DOHH2 (cell line): ENCODE data around the gene MBD4.

Experiments used
- H3F3A ChIP-seq: fragments of 200-600 bp; sonication (generic), shearing (Covaris generic); 2 replicates; pipeline ENCODE4 v1.6.0; 2016; ENCODE audit warnings: antibody characterized with exemption, mild to moderate bottlenecking; ENCODE audit not compliant: control insufficient read depth, insufficient read depth
- H3K27ac ChIP-seq: fragments of 200-600 bp; sonication (generic); 2 replicates; pipeline ENCODE4 v1.5.1; 2014; ENCODE audit warnings: low read depth, mild to moderate bottlenecking, low read length, moderate library complexity
- H3K27me3 ChIP-seq: fragments of 200-600 bp; sonication (generic); 2 replicates; pipeline ENCODE4 v1.6.1; 2014; ENCODE audit warnings: mild to moderate bottlenecking, low read length, mixed read lengths; ENCODE audit not compliant: control insufficient read depth
- H3K36me3 ChIP-seq: fragments of 200-600 bp; sonication (generic); 2 replicates; pipeline ENCODE4 v1.6.1; 2014; ENCODE audit warnings: mild to moderate bottlenecking, low read length, moderate library complexity, mixed read lengths; ENCODE audit not compliant: control insufficient read depth
- H3K4me1 ChIP-seq: fragments of 200-600 bp; sonication (generic); 2 replicates; pipeline ENCODE4 v1.6.1; 2014; ENCODE audit warnings: mild to moderate bottlenecking, low read length, mixed read lengths; ENCODE audit not compliant: control insufficient read depth
- H3K4me2 ChIP-seq: fragments of 200-600 bp; sonication (generic); 2 replicates; pipeline ENCODE4 v1.6.0; 2014; ENCODE audit warnings: mild to moderate bottlenecking, low read length, moderate library complexity
- H3K4me3 ChIP-seq: fragments of 200-600 bp; sonication (generic); 2 replicates; pipeline ENCODE4 v1.5.1; 2014; ENCODE audit warnings: mild to moderate bottlenecking, low read length, mixed read lengths
- H3K79me2 ChIP-seq: fragments of 200-600 bp; sonication (generic); 2 replicates; pipeline ENCODE4 v1.6.1; 2014; ENCODE audit warnings: mild to moderate bottlenecking, low read length, mixed read lengths; ENCODE audit not compliant: control insufficient read depth
- H3K9me2 ChIP-seq: fragments of 200-600 bp; sonication (generic); replicated peaks from 2 replicates; pipeline ENCODE4 v1.6.1; 2014; ENCODE audit warnings: mild to moderate bottlenecking, low read length, mixed read lengths; ENCODE audit not compliant: control insufficient read depth
- H3K9me3 ChIP-seq: fragments of 200-600 bp; sonication (generic); 2 replicates; pipeline ENCODE4 v1.6.1; 2014; ENCODE audit warnings: antibody characterized with exemption, low read length, mixed read lengths; ENCODE audit not compliant: control insufficient read depth, insufficient read depth
- H4K20me1 ChIP-seq: fragments of 200-600 bp; sonication (generic); 2 replicates; pipeline ENCODE4 v1.6.0; 2014; ENCODE audit warnings: low read depth, mild to moderate bottlenecking, antibody characterized with exemption, low read length, moderate library complexity; ENCODE audit not compliant: control insufficient read depth, insufficient read depth
- EZH2phosphoT487 ChIP-seq: fragments of 200-600 bp; sonication (generic); IDR thresholded peaks from 2 replicates; pipeline ENCODE4 v1.6.1; 2017; ENCODE audit warnings: borderline replicate concordance, mild to moderate bottlenecking, antibody characterized with exemption, low read length, moderate library complexity, mixed read lengths
- TF ChIP-seq, protein P1 (sequence below): fragments of 200-600 bp; sonication (generic); IDR thresholded peaks from one replicate; pipeline ENCODE4 v1.5.1; 2014; ENCODE audit warnings: antibody characterized with exemption, mild to moderate bottlenecking, low read depth, low read length; ENCODE audit not compliant: poor library complexity, severe bottlenecking

Gene MBD4

DNA sequence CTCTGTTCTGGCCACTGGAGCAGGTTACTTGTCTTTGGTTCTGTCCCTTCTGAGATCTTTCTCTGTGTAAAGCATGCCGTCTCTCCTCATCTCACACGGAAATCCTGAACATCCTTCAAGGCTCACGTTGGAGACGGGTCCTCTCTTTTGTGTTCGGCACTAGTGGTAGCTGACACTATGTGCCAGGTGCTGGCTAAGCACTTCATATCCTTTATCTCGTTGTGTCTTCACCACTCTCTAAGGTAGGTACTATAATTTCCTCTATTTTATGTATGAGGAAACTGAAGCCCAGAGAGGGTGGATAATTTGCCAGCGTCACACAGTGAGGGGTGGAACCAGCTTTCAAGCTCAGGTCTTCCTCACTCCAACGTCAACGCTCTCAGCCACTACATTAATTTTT lies 1.5 kb upstream of the MBD4 start:
- Histone ChIP-seq H3K79me2 (peaks cover 58% of the 10 kb centered on the region), H3F3A (peaks cover 18% of the 10 kb centered on the region), H3K4me2 (peak overlapping the region; percentile 72), H4K20me1 (no peaks in the 10 kb centered on the region), H3K36me3 (peaks cover 28% of the 10 kb centered on the region), H3K4me3 (peak overlapping the region; percentile 91), H3K9me2 (no peaks in the 10 kb centered on the region), H3K27ac (peak overlapping the region; percentile 73; the same call in 1 of the 2 replicates), H3K4me1 (peaks cover 40% of the 10 kb centered on the region), H3K9me3 (no peaks in the 10 kb centered on the region), H3K27me3 (no peaks in the 10 kb centered on the region)
- TF ChIP-seq EZH2phosphoT487 = no peak
- TF ChIP-seq, protein P1, sequence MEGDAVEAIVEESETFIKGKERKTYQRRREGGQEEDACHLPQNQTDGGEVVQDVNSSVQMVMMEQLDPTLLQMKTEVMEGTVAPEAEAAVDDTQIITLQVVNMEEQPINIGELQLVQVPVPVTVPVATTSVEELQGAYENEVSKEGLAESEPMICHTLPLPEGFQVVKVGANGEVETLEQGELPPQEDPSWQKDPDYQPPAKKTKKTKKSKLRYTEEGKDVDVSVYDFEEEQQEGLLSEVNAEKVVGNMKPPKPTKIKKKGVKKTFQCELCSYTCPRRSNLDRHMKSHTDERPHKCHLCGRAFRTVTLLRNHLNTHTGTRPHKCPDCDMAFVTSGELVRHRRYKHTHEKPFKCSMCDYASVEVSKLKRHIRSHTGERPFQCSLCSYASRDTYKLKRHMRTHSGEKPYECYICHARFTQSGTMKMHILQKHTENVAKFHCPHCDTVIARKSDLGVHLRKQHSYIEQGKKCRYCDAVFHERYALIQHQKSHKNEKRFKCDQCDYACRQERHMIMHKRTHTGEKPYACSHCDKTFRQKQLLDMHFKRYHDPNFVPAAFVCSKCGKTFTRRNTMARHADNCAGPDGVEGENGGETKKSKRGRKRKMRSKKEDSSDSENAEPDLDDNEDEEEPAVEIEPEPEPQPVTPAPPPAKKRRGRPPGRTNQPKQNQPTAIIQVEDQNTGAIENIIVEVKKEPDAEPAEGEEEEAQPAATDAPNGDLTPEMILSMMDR = no peak

DNA sequence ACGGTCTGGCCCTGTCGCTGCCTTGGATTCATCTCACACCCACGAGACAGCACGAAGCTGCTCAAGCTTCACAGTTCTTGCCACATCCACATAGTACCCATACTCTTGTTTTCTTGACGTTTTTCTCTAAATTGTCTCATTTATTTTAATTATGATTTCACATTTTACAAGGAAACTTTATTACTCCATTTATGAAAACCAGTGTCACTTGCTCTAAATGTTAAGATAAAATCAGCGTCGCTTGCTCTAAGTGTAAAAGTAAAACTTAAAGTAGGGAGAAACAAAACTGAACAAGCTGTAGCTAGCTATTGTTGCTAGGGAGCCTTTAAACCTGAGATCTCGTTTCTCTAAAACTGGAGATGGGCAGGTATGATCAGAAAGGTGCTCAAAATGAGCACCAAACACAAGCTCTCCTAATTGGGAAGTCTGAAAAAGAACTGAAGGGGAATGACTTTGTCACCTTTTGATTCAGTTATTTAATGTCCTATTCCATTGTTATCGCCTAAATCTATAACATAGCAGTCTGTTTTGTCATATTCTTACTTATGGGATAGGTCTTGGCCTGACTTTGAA lies 956 bp upstream of the MBD4 start:
- Histone ChIP-seq H3K36me3 (peaks cover 34% of the 10 kb centered on the region), H3K79me2 (peaks cover 63% of the 10 kb centered on the region), H3K4me3 (peak overlapping the region; percentile 91), H3K4me1 (peaks cover 45% of the 10 kb centered on the region), H4K20me1 (no peaks in the 10 kb centered on the region), H3K27me3 (no peaks in the 10 kb centered on the region), H3K9me2 (no peaks in the 10 kb centered on the region), H3K9me3 (no peaks in the 10 kb centered on the region), H3K27ac (peak overlapping the region; percentile 73), H3K4me2 (peak overlapping the region; percentile 72), H3F3A (peaks cover 20% of the 10 kb centered on the region)
- TF ChIP-seq EZH2phosphoT487 = no peak
- TF ChIP-seq, protein P1 = no peak

DNA sequence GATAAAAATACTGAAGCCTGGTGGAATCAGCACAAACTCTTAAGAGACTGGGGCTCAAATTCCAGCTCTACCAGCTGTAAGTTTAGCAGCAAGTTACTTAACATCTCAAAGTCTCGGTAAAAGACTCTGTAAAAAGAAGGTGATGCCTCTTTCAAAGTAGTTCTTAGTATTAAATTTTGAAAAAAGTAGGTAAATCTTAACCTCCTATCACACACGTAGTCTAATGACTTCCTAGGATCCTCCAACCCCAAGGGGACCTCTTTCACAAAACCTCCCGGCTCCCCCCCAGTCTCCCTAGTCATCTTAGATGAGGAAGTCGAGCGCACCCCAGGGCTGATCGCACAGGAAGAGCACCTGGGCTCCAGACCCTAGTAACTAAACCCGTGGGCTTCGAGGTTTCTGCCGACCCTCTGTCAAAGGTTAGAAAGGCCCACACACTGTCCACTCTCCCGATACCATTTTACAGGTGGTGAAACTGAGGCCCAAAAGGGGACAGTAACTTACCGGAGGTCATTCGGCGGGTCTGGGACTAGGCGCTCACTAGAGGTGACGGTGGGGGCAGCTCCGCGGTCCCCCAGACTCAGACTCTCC lies 427 bp downstream of the MBD4 start:
- Histone ChIP-seq H3K9me2 (no peaks in the 10 kb centered on the region), H3K9me3 (no peaks in the 10 kb centered on the region), H4K20me1 (no peaks in the 10 kb centered on the region), H3K27me3 (no peaks in the 10 kb centered on the region), H3K4me1 (peaks cover 59% of the 10 kb centered on the region), H3K36me3 (peaks cover 47% of the 10 kb centered on the region), H3K79me2 (peaks cover 77% of the 10 kb centered on the region), H3K4me3 (peak overlapping the region; percentile 91), H3F3A (peaks cover 26% of the 10 kb centered on the region), H3K27ac (peak overlapping the region; percentile 89), H3K4me2 (peak overlapping the region; percentile 90)
- TF ChIP-seq, protein P1 = no peak
